ENCODE measurements around the gene BLM. TPM values are rescaled to one million over a fixed set of nuclear protein-coding genes. Genes with fewer than 3 reads are reported as not detected.

Gene BLM
- total and polyA plus RNA-seq, 8 donors: 1.1 to 10.5 (median 2.6) TPM

GRCh38 chr15:90799639-90800170, 82.6 kb downstream of the BLM start:
- no peaks in the 10 kb centered on the region for H3K36me3 ChIP-seq
- no peaks in the 10 kb centered on the region for H3K9me3 ChIP-seq
- WGBS, 5 donors: 81 to 100% (median 90%) methylated on average over 1 of the region's 1 CpG
- H3K27me3 ChIP-seq: no peaks in the 10 kb centered on the region
- intact Hi-C loops (cut with DNase I; ENCODE audit: low total_unique reads): no loop called here
- H3K27ac ChIP-seq: no peak overlapping the region
- H3K4me3 ChIP-seq: no peak overlapping the region
- TF ChIP-seq POLR2A (IDR thresholded peaks at IDR 0.05) (no peak), POLR2AphosphoS5 (IDR thresholded peaks at IDR 0.05) (no peak), EP300 (IDR thresholded peaks at IDR 0.05) (no peak), CTCF (IDR thresholded peaks at IDR 0.05) (no peak)
- DNase-seq: no peak
- H3K4me1 ChIP-seq: no peaks in the 10 kb centered on the region

- Histone ChIP-seq H3K4me3 (no peak overlapping the region), H3K4me1 (no peaks in the 10 kb centered on the region), H3K27me3 (no peaks in the 10 kb centered on the region), H3K36me3 (no peaks in the 10 kb centered on the region), H3K9me3 (no peaks in the 10 kb centered on the region), H3K27ac (no peak overlapping the region)
- WGBS, 5 donors: 80 to 97% (median 95%) methylated on average over 8 of the region's 8 CpGs
- no peak for DNase-seq
- TF ChIP-seq EP300 (IDR thresholded peaks at IDR 0.05) (no peak), CTCF (IDR thresholded peaks at IDR 0.05) (no peak), POLR2A (IDR thresholded peaks at IDR 0.05) (no peak), POLR2AphosphoS5 (IDR thresholded peaks at IDR 0.05) (no peak)
- intact Hi-C loops (cut with DNase I; ENCODE audit: low total_unique reads): no loop called here
Observed at GRCh38 chr15:90801803-90802202, 84.7 kb downstream of the BLM start.

- Histone ChIP-seq H3K4me1 (no peaks in the 10 kb centered on the region), H3K9me3 (no peaks in the 10 kb centered on the region), H3K36me3 (no peaks in the 10 kb centered on the region), H3K27ac (no peak overlapping the region), H3K4me3 (no peak overlapping the region), H3K27me3 (no peaks in the 10 kb centered on the region)
- no peak for DNase-seq
- intact Hi-C loops (cut with DNase I; ENCODE audit: low total_unique reads): no loop called here
- TF ChIP-seq CTCF (IDR thresholded peaks at IDR 0.05) (no peak), EP300 (IDR thresholded peaks at IDR 0.05) (no peak), POLR2A (IDR thresholded peaks at IDR 0.05) (no peak), POLR2AphosphoS5 (IDR thresholded peaks at IDR 0.05) (no peak)
- 91 to 97% (median 94%) methylated on average over 8 of the region's 8 CpGs for WGBS, 5 donors
Observed at GRCh38 chr15:90807074-90807785, 90.1 kb downstream of the BLM start.

- no peak overlapping the region for H3K4me3 ChIP-seq
- TF ChIP-seq POLR2AphosphoS5 (IDR thresholded peaks at IDR 0.05): no peak
- TF ChIP-seq EP300 (IDR thresholded peaks at IDR 0.05): no peak
- no peak for TF ChIP-seq POLR2A (IDR thresholded peaks at IDR 0.05)
- no peak for TF ChIP-seq CTCF (IDR thresholded peaks at IDR 0.05)
- H3K27me3 ChIP-seq: no peaks in the 10 kb centered on the region
- H3K27ac ChIP-seq: no peak overlapping the region
- intact Hi-C loops (cut with DNase I; ENCODE audit: low total_unique reads): no loop called here
- no peaks in the 10 kb centered on the region for H3K9me3 ChIP-seq
- no peaks in the 10 kb centered on the region for H3K4me1 ChIP-seq
- no peak for DNase-seq
- WGBS, 5 donors: 90 to 96% (median 94%) methylated on average over 2 of the region's 2 CpGs
- H3K36me3 ChIP-seq: no peaks in the 10 kb centered on the region
Observed at GRCh38 chr15:90807786-90808086, 90.6 kb downstream of the BLM start.
